Caco-2 (cell line): ENCODE results near the gene SLC10A1. TPM values are rescaled to one million over a fixed set of nuclear protein-coding genes. Genes with fewer than 3 reads are reported as not detected.
"Not testable (repeated sequence)": the region's sequence is repeated elsewhere in the genome, so short reads cannot be mapped to it uniquely, and the experiment has no call there.

Experiments used
- BruUV-seq: library from RNA; stranded (reverse); fragments of 400-500 nt; replicated peaks from 2 replicates; lab custom pipeline; 2021; lab: Mats Ljungman, UMichigan
- CTCF ChIA-PET: fragments of 300-600 bp; sonication (Branson Sonifier 250); formaldehyde crosslinking; loops from one replicate; lab custom pipeline; 2022; ENCODE audit warnings: antibody characterized with exemption; lab: Charles Lee
- POLR2A ChIA-PET: fragments of 300-600 bp; sonication (Branson Sonifier 250); formaldehyde crosslinking; loops from one replicate; lab custom pipeline; 2022; ENCODE audit warnings: antibody characterized with exemption; lab: Charles Lee
- DNase-seq, 2 experiments: peaks; one replicate each; pipeline versions ENCODE4 v3.0.0 to v3.0.0-alpha.2; 2020 to 2022
- H3K27me3 ChIP-seq: replicated peaks from 2 replicates; pipeline ENCODE4 v1.6.0; 2011; ENCODE audit warnings: low read length; ENCODE audit not compliant: control insufficient read depth, insufficient read depth
- H3K36me3 ChIP-seq: 2 replicates; pipeline ENCODE4 v1.5.1; 2011; ENCODE audit warnings: low read length; ENCODE audit not compliant: control insufficient read depth, insufficient read depth
- H3K4me1 ChIP-seq: fragments of 250-450 bp; sonication (Bioruptor Pico); 2 replicates; pipeline ENCODE4 v1.5.1; 2020; ENCODE audit warnings: mild to moderate bottlenecking
- H3K4me3 ChIP-seq: 2 replicates; pipeline ENCODE4 v1.5.1; 2011; ENCODE audit warnings: low read depth, mild to moderate bottlenecking, control low read depth, low read length
- H3K9me3 ChIP-seq: fragments of 250-450 bp; sonication (Bioruptor Pico); 2 replicates; pipeline ENCODE4 v1.5.1; 2020; ENCODE audit warnings: mild to moderate bottlenecking, moderate library complexity
- H3K27ac Mint-ChIP-seq: one replicate; pipeline ENCODE4 v1.8.0; 2022; ENCODE audit warnings: mixed read lengths; ENCODE audit not compliant: unreplicated experiment
- H3K27me3 Mint-ChIP-seq: one replicate; pipeline ENCODE4 v1.8.0; 2022; ENCODE audit warnings: mixed read lengths; ENCODE audit not compliant: insufficient read depth, unreplicated experiment
- H3K36me3 Mint-ChIP-seq: one replicate; pipeline ENCODE4 v1.8.0; 2022; ENCODE audit warnings: mild to moderate bottlenecking, mixed read lengths; ENCODE audit not compliant: insufficient read depth, unreplicated experiment
- H3K4me1 Mint-ChIP-seq: one replicate; pipeline ENCODE4 v1.8.0; 2022; ENCODE audit warnings: low read depth, mixed read lengths; ENCODE audit not compliant: unreplicated experiment
- H3K4me3 Mint-ChIP-seq: one replicate; pipeline ENCODE4 v1.8.0; 2022; ENCODE audit warnings: mild to moderate bottlenecking, moderate library complexity, mixed read lengths; ENCODE audit not compliant: unreplicated experiment
- H3K9me3 Mint-ChIP-seq: one replicate; pipeline ENCODE4 v1.8.0; 2022; ENCODE audit warnings: mixed read lengths; ENCODE audit not compliant: unreplicated experiment
- CTCF ChIP-seq, 2 experiments: fragments of 200-600 bp in 1 of 2; IDR thresholded peaks; 1 replicate in 1 of 2; 2 replicates in 1 of 2; pipeline versions ENCODE4 v1.5.1 to v1.8.0; 2011 to 2022; ENCODE audit warnings: antibody characterized with exemption in 1 of 2, control low read depth in 1 of 2, inconsistent platforms in 1 of 2, low read depth in 1 of 2, low read length in 1 of 2, mild to moderate bottlenecking in 1 of 2, moderate library complexity in 1 of 2; ENCODE audit not compliant: insufficient read depth in 1 of 2, severe bottlenecking in 1 of 2, unreplicated experiment in 1 of 2
- intact Hi-C: fragments of 100-400 bp; cut with micrococcal nuclease; formaldehyde crosslinking; loops from one replicate; pipeline ENCODE4 v1.10.0; 2022; ENCODE audit not compliant: unreplicated experiment
- total RNA-seq: library from RNA; stranded (reverse); gene quantifications from 2 replicates; pipeline ENCODE4 v1.2.3, GENCODE V29; 2022

Gene SLC10A1
- total RNA-seq, 1 experiment from 2014 or later: 3.8 TPM

GRCh38 chr14:69750495-69750894 lies 46.5 kb downstream of the SLC10A1 start:
- H3K27ac Mint-ChIP-seq: peak overlapping the region; percentile 49
- Histone ChIP-seq H3K27me3 (no peaks in the 10 kb centered on the region), H3K9me3 (no peaks in the 10 kb centered on the region), H3K4me3 (no peak overlapping the region), H3K4me1 (peaks cover 37% of the 10 kb centered on the region), H3K36me3 (no peaks in the 10 kb centered on the region)
- ChIA-PET POLR2A (interaction anchor here (1.0 kb wide), 1 partner anchor 16 kb away, joined by 4 read pairs; the partner anchor contains the start of gene SRSF5), CTCF (interaction anchor here (0.6 to 1.3 kb wide), 2 partner anchors 16 to 17 kb away, joined by 3 read pairs; partner anchors contain the start of gene SRSF5)
- DNase-seq: no peak
- H3K4me3 Mint-ChIP-seq: no peak overlapping the region
- H3K27me3 Mint-ChIP-seq: no peaks in the 10 kb centered on the region
- peaks cover 6% of the 10 kb centered on the region for H3K36me3 Mint-ChIP-seq
- peaks cover 20% of the 10 kb centered on the region for H3K4me1 Mint-ChIP-seq
- intact Hi-C loops: no loop called here
- no peak for TF ChIP-seq CTCF (IDR thresholded peaks at IDR 0.05; ENCODE audit: insufficient read depth in 1 of 2, low read depth in 1 of 2, low read length in 1 of 2, severe bottlenecking in 1 of 2, unreplicated experiment in 1 of 2)
- H3K9me3 Mint-ChIP-seq: peaks cover 9% of the 10 kb centered on the region
- no TSS peak for BruUV-seq

- Histone ChIP-seq H3K4me1 (peaks cover 31% of the 10 kb centered on the region), H3K9me3 (no peaks in the 10 kb centered on the region), H3K27me3 (no peaks in the 10 kb centered on the region), H3K36me3 (no peaks in the 10 kb centered on the region), H3K4me3 (no peak overlapping the region)
- ChIA-PET POLR2A (interaction anchor here (1.0 kb wide), 1 partner anchor 17 kb away, joined by 4 read pairs; the partner anchor contains the start of gene SRSF5), CTCF (interaction anchor here (0.6 to 1.3 kb wide), 2 partner anchors 17 kb away, joined by 3 read pairs; partner anchors contain the start of gene SRSF5)
- intact Hi-C loops: no loop called here
- H3K4me1 Mint-ChIP-seq: peaks cover 16% of the 10 kb centered on the region
- no TSS peak for BruUV-seq
- H3K4me3 Mint-ChIP-seq: peak overlapping the region; percentile 8
- TF ChIP-seq CTCF (IDR thresholded peaks at IDR 0.05; ENCODE audit: insufficient read depth in 1 of 2, low read depth in 1 of 2, low read length in 1 of 2, severe bottlenecking in 1 of 2, unreplicated experiment in 1 of 2): no peak
- peak overlapping the region; percentile 49 for H3K27ac Mint-ChIP-seq
- peaks cover 6% of the 10 kb centered on the region for H3K36me3 Mint-ChIP-seq
- DNase-seq: peak in 1 of 2 experiments; percentile 43
- no peaks in the 10 kb centered on the region for H3K27me3 Mint-ChIP-seq
- H3K9me3 Mint-ChIP-seq: peaks cover 9% of the 10 kb centered on the region
Measured at GRCh38 chr14:69749956-69750355, 47.1 kb downstream of the SLC10A1 start.

GRCh38 chr14:69741055-69741454 lies 56.0 kb downstream of the SLC10A1 start:
- peaks cover 8% of the 10 kb centered on the region for H3K4me1 Mint-ChIP-seq
- no peaks in the 10 kb centered on the region for H3K27me3 Mint-ChIP-seq
- intact Hi-C loops: loop anchor here (1.0 kb wide), 1 partner anchor 26 kb away; the partner anchor contains the start of gene SRSF5
- TF ChIP-seq CTCF (IDR thresholded peaks at IDR 0.05; ENCODE audit: insufficient read depth in 1 of 2, low read depth in 1 of 2, low read length in 1 of 2, severe bottlenecking in 1 of 2, unreplicated experiment in 1 of 2): no peak
- H3K4me3 ChIP-seq: no peak overlapping the region
- H3K4me3 Mint-ChIP-seq: no peak overlapping the region
- peaks cover 17% of the 10 kb centered on the region for H3K9me3 Mint-ChIP-seq
- H3K27me3 ChIP-seq: no peaks in the 10 kb centered on the region
- DNase-seq: peak; percentile 64 to 65
- H3K4me1 ChIP-seq: peaks cover 20% of the 10 kb centered on the region
- BruUV-seq: no TSS peak
- no peaks in the 10 kb centered on the region for H3K36me3 ChIP-seq
- H3K36me3 Mint-ChIP-seq: peaks cover 10% of the 10 kb centered on the region
- peak overlapping the region; percentile 42 for H3K27ac Mint-ChIP-seq
- CTCF ChIA-PET: no interaction called here
- POLR2A ChIA-PET: no interaction called here
- peaks cover 22% of the 10 kb centered on the region for H3K9me3 ChIP-seq

- H3K36me3 ChIP-seq, H3K4me3 ChIP-seq, BruUV-seq, H3K9me3 ChIP-seq, H3K27me3 ChIP-seq, POLR2A ChIA-PET, H3K27ac Mint-ChIP-seq, H3K27me3 Mint-ChIP-seq, H3K4me1 Mint-ChIP-seq, DNase-seq, H3K4me3 Mint-ChIP-seq, intact Hi-C loops, H3K36me3 Mint-ChIP-seq: not testable (repeated sequence)
- peaks cover 17% of the 10 kb centered on the region for H3K4me1 ChIP-seq
- H3K9me3 Mint-ChIP-seq: peaks cover 11% of the 10 kb centered on the region
- CTCF ChIA-PET: interaction anchor here (0.6 kb wide), 1 partner anchor 26 kb away, joined by 3 read pairs; no protein-coding TSS in a partner anchor
Measured at GRCh38 chr14:69736405-69736804, 60.6 kb downstream of the SLC10A1 start.
